Measurements from ENCODE around the gene SH2D3A. TPM values are rescaled to one million over a fixed set of nuclear protein-coding genes. Genes with fewer than 3 reads are reported as not detected.
A peak's percentile ranks its signal among the peaks of the same experiment; 100 is the strongest.

SH2D3A gene
- total and polyA plus RNA-seq, 2 donors (not counting 1 experiment from before 2014, with no cell fraction given): 36.1 to 54.1 TPM

- ATAC-seq (ENCODE audit: low read depth) (no peak), DNase-seq (no peak)
- intact Hi-C loops (cut with micrococcal nuclease): no loop called here
- no peaks in the 10 kb centered on the region for H3K27me3 Mint-ChIP-seq
- no peak overlapping the region for H3K4me3 Mint-ChIP-seq
- Histone ChIP-seq H4K20me1 (ENCODE audit: control insufficient read depth, insufficient read depth, low read length, poor library complexity, severe bottlenecking) (peaks cover 86% of the 10 kb centered on the region), H3K36me3 (replicated peaks in 1 of 2; ENCODE audit: control extremely low read depth in 1 of 2, control insufficient read depth in 1 of 2, extremely low read depth in 1 of 2, insufficient read depth in 2 of 2, low read length in 1 of 2) (peaks cover 6 to 37% of the 10 kb centered on the region in 2 experiments), H3K4me2 (replicated peaks; ENCODE audit: low read depth, low read length, poor library complexity, severe bottlenecking) (no peak overlapping the region), H3K4me1 (ENCODE audit: control insufficient read depth in 2 of 2, insufficient read depth in 2 of 2, low read length in 2 of 2) (peaks cover 11 to 31% of the 10 kb centered on the region in 2 donors), H3K9ac (ENCODE audit: low read length) (no peak overlapping the region), H3K4me3 (ENCODE audit: control extremely low read depth in 1 of 5, extremely low read depth in 1 of 5, insufficient read depth in 1 of 5, low read depth in 2 of 5, low read length in 4 of 5) (no peak overlapping the region), H2AFZ (ENCODE audit: insufficient read depth, low read depth, low read length, poor library complexity, severe bottlenecking) (no peak overlapping the region), H3K27ac (ENCODE audit: low read length in 2 of 2) (peak overlapping the region in 1 of 2 donors; percentile 46), H3K79me2 (ENCODE audit: control insufficient read depth, insufficient read depth, low read length) (peaks cover 98% of the 10 kb centered on the region), H3K9me3 (ENCODE audit: control extremely low read depth in 1 of 3, control insufficient read depth in 2 of 3, insufficient read depth in 1 of 3, low read length in 2 of 3) (peaks cover 0 to 5% (median 5%) of the 10 kb centered on the region in 3 donors), H3K27me3 (replicated peaks in 1 of 4; ENCODE audit: control extremely low read depth in 1 of 4, control insufficient read depth in 3 of 4, insufficient read depth in 4 of 4, low read length in 3 of 4) (no peaks in the 10 kb centered on the region)
- peak overlapping the region; percentile 50 for H3K27ac Mint-ChIP-seq
- peaks cover 56% of the 10 kb centered on the region for H3K4me1 Mint-ChIP-seq
- ChIA-PET CTCF (no interaction called here), POLR2A (interaction anchor here (0.7 kb wide), 1 partner anchor 9 kb away, joined by 3 read pairs; no protein-coding TSS in a partner anchor)
- no peak for TF ChIP-seq CTCF (IDR thresholded peaks at IDR 0.05)
- no peak for TF ChIP-seq EZH2 (IDR thresholded peaks at IDR 0.05; ENCODE audit: borderline replicate concordance, insufficient read depth, low read depth, low read length, poor library complexity, severe bottlenecking)
- no CpG with 5 or more reads among the region's 4 CpGs for WGBS (ENCODE audit: insufficient coverage)
- no peaks in the 10 kb centered on the region for H3K9me3 Mint-ChIP-seq (ENCODE audit: insufficient read depth)
These were observed 26.2 kb upstream of the SH2D3A start for GRCh38 chr19:6793411-6793810.

GRCh38 chr19:6791237-6791636, 24.0 kb upstream of the SH2D3A start:
- H3K27ac ChIP-seq (ENCODE audit: low read length in 2 of 2): peak overlapping the region in 1 of 2 donors; percentile 32
- peaks cover 46% of the 10 kb centered on the region for H3K4me1 Mint-ChIP-seq
- no peaks in the 10 kb centered on the region for H3K27me3 ChIP-seq (replicated peaks in 1 of 4; ENCODE audit: control extremely low read depth in 1 of 4, control insufficient read depth in 3 of 4, insufficient read depth in 4 of 4, low read length in 3 of 4)
- H3K9ac ChIP-seq (ENCODE audit: low read length): no peak overlapping the region
- no peak overlapping the region for H3K4me2 ChIP-seq (replicated peaks; ENCODE audit: low read depth, low read length, poor library complexity, severe bottlenecking)
- H3K9me3 ChIP-seq (ENCODE audit: control extremely low read depth in 1 of 3, control insufficient read depth in 2 of 3, insufficient read depth in 1 of 3, low read length in 2 of 3): peaks cover 0 to 5% (median 5%) of the 10 kb centered on the region in 3 donors
- CTCF ChIA-PET: interaction anchor here (0.8 to 2.4 kb wide), 5 partner anchors 10 to 275 kb away, joined by 3 to 7 read pairs (median 3); no protein-coding TSS in a partner anchor
- TF ChIP-seq EZH2 (IDR thresholded peaks at IDR 0.05; ENCODE audit: borderline replicate concordance, insufficient read depth, low read depth, low read length, poor library complexity, severe bottlenecking): no peak
- no peak for TF ChIP-seq CTCF (IDR thresholded peaks at IDR 0.05)
- H3K36me3 ChIP-seq (replicated peaks in 1 of 2; ENCODE audit: control extremely low read depth in 1 of 2, control insufficient read depth in 1 of 2, extremely low read depth in 1 of 2, insufficient read depth in 2 of 2, low read length in 1 of 2): peaks cover 6 to 39% of the 10 kb centered on the region in 2 experiments
- H3K9me3 Mint-ChIP-seq (ENCODE audit: insufficient read depth): no peaks in the 10 kb centered on the region
- H3K4me1 ChIP-seq (ENCODE audit: control insufficient read depth in 2 of 2, insufficient read depth in 2 of 2, low read length in 2 of 2): peaks cover 11 to 21% of the 10 kb centered on the region in 2 donors
- H2AFZ ChIP-seq (ENCODE audit: insufficient read depth, low read depth, low read length, poor library complexity, severe bottlenecking): no peak overlapping the region
- POLR2A ChIA-PET: no interaction called here
- no peak overlapping the region for H3K4me3 ChIP-seq (ENCODE audit: control extremely low read depth in 1 of 5, extremely low read depth in 1 of 5, insufficient read depth in 1 of 5, low read depth in 2 of 5, low read length in 4 of 5)
- ATAC-seq (ENCODE audit: low read depth) (no peak), DNase-seq (no peak)
- peaks cover 96% of the 10 kb centered on the region for H4K20me1 ChIP-seq (ENCODE audit: control insufficient read depth, insufficient read depth, low read length, poor library complexity, severe bottlenecking)
- H3K27me3 Mint-ChIP-seq: no peaks in the 10 kb centered on the region
- H3K27ac Mint-ChIP-seq: peak overlapping the region; percentile 73
- H3K4me3 Mint-ChIP-seq: no peak overlapping the region
- 98% methylated on average over 6 of the region's 6 CpGs for WGBS (ENCODE audit: insufficient coverage)
- H3K79me2 ChIP-seq (ENCODE audit: control insufficient read depth, insufficient read depth, low read length): peaks cover 99% of the 10 kb centered on the region
- intact Hi-C loops (cut with micrococcal nuclease): no loop called here

Data from B cell (primary cell).